Measurements from ENCODE around the gene ENGASE.

ENGASE gene

GRCh38 chr17:79080761-79081290, 6.2 kb downstream of the ENGASE start:
- no peak for DNase-seq

DNA sequence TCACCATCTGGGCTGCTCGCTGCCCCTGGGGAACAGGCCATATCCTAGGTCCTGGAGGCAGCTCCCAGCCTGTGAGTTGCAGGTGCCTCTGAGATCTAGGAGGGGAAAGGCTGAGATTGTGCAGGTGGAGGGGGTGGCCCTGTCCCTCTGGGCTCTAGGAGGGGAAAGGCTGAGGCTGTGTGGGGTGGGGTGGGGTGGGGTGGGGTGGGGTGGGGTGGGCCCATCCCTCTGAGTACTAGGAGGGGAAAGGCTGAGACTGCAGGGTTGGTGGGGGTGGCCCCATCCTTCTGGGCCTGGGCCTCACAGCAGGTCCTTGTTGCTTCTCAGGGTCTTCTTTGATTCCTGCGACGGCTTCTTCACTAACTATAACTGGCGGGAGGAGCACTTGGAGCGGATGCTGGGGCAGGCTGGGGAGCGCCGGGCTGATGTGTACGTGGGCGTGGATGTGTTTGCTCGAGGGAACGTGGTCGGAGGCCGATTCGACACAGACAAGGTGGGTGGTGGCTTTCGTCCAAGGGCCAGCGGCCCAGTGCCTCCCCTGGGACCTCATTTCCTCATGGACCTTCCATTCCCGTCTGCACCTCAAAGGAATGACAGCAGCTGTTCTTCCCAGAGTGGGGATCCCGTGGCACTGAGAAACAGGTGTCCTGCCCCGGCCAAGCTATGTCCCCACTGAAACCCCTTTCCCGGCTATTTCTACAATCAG, 7.1 kb downstream of the ENGASE start:
- no peak for DNase-seq

DNA sequence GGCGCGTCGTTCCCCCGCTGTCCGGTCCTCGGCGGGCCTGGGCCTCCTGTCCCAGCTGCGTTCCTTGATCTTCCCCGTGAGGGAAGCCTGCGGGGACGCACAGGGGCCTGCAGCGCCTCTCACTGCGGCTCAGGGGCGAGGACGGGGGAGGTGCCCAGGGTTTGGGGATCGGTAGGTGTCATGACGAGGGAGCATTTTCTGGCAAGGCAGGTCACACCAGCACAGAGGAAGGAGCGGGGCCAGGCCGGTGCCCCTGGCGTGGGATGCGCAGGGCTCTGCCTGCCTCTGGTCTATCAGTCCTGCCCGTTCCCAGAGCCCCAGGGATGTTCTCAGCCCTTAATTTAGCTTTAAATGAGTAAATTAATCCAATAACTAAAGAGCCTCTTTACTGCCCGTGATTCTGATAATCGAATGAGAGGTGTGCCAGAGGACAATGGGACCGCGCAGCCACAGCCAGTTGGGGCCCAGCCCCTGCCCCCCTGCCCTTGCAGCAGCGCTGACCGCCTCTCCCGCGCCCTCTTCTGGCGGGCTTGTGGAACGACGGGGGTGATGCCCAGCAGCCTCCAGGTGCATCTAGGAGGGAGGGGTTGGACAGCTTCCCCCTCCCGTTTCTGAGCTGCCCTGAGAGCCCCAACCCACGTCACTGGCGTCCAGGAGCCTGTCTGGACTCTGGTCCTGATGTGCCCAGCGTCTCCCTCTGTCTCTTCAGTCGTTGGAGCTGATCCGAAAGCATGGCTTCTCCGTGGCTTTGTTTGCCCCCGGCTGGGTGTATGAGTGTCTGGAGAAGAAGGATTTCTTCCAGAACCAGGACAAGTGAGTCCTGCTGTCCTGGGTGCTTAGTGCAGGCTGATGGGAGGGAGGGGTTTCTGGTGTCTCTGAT, 7.9 kb downstream of the ENGASE start:
- peak; percentile 74 for DNase-seq

- DNase-seq, result peak; percentile 8
Observed at GRCh38 chr17:79083191-79083971, 8.8 kb downstream of the ENGASE start.

GRCh38 chr17:79084291-79085153, 9.9 kb downstream of the ENGASE start:
- DNase-seq, result peak; percentile 10

DNA sequence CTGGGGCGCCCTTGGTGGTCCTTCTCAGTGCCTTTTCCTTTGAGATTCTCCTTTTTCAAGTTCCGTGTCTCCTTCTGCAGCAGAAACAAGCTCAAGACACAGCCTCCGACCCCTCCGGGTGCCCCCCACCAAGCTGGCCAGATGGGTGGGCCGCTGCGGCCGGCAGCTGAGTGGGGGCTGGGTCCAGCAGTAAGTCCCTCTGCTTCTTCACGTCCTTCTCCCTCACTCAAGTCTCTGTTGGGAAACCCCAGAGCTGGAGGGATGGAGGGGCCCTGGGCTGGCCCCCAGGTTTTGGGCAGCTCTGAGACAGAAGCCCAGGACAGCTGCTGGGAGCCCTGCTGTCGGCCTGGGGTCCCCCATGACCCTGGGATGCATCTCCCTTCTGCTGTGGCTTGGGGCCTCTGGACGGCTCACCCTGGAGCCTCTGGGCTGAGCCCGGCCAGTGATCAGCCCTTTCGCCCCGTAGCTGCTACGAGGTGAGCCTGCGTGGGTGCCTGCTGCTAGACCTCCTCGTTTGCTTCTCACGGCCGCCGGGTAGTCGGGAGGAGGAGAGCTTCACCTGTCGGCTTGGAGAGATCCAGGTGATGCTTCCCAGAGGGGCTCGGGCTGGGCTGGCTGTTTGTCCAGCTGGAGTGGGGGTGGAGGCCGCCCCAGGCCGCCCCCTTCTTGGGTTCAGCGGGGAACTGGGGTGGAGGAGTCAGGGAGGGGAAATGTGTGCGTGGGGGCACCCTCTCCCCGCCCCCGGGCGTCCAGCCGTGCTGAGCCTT, 10.7 kb downstream of the ENGASE start:
- DNase-seq, result peak; percentile 21

- peak; percentile 22 for DNase-seq
Observed at GRCh38 chr17:79085921-79086551, 11.4 kb downstream of the ENGASE start.

- peak; percentile 13 for DNase-seq
Observed at GRCh38 chr17:79086609-79087427, 12.2 kb downstream of the ENGASE start.

- DNase-seq, result peak; percentile 98
Observed at GRCh38 chr17:79087428-79088143, 13.0 kb downstream of the ENGASE start.

DNA sequence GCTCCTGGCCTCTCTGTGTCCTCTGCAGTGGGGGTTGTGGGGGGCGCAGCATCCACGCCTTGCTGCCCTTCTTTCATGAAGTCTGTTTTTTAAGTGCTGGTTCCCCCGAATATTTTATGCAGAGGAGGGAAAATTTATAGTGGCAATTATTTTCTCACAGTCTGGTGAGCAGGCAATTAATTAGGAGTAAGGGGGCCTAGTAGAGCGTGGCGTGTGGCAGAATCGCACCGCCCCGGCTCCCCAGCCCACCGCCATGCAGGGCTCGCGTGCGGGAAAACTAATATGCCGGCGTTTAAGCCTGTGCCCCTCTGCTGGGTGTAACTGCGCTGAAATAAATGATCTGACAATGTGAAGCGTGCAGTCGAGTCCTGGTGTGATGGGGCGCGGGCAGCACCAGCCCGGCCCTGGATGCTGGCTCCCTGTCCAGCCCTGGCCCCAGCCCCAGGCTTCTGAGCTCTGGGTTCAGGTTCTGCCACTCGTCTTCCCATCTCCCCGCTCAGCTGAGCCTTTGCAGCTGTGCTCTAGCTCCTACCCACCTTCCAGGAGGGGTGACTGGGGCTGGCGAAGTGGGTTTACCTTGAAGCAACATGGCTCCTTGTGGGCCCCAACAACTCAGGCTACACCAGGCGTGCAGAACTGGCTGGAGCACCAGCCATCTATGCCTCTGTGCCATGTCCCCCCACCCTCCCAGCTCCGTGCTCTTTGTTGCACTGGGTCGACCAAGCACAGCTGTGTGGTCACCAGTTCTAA, 13.8 kb downstream of the ENGASE start:
- DNase-seq, result no peak

DNA sequence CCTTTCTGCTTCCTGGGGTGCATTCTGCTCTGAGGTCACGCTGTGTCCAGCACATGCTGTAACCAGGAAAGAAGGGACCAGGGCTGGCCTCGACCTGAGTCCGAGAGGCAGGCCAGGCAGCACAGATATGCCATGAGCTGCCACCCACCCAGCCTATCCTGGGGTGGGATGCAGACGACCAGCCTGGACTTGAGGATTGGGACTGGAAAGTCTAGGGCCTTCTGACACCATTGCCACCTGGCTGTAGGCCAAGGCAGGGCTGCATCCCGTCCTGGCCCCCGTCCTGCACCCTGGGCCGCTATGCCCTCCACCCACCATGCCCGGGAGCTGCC, 14.3 kb downstream of the ENGASE start:
- DNase-seq, result no peak

GRCh38 chr17:79089720-79090442, 15.3 kb downstream of the ENGASE start:
- DNase-seq, result no peak

DNA sequence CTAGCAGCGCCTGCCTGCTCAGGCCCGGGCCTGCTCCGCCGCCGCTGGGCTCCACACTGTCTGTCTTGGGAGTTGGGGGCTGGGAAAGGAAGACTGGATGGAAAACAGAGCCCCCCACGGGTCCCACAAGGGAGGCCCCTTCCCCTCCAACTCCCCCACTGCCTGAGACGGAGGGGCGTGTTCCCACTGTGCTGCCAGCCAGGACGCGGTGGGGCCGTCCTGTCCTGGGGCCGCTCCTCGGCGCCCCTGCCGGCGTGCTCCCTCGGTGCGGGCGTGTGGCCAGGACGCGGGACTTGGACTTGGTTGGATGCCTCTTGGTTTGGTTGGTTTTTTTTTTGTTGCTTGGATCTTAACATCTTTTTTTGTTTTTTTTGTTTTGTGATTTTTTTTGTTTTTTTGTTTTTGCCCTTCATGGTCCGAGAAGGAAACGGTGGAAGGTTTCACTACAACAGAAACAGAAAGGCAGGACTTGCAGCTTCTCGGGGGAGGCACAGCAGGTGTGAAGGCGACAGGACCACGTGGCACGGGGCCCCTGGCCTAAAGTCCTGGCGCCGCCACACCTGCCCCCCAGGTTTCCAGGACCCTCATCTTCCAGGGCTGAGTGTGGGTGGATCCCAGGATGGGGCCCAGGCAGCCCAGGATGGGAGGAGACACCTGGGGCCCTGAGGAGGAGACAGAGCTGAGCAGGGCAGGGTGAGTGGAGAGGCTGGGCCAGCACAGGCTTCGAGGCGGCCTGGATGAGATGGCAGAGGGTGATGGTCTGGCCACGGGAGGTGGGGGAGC, 16.0 kb downstream of the ENGASE start:
- DNase-seq, result no peak

- no peak for DNase-seq
Observed at GRCh38 chr17:79091226-79091670, 16.6 kb downstream of the ENGASE start.

DNA sequence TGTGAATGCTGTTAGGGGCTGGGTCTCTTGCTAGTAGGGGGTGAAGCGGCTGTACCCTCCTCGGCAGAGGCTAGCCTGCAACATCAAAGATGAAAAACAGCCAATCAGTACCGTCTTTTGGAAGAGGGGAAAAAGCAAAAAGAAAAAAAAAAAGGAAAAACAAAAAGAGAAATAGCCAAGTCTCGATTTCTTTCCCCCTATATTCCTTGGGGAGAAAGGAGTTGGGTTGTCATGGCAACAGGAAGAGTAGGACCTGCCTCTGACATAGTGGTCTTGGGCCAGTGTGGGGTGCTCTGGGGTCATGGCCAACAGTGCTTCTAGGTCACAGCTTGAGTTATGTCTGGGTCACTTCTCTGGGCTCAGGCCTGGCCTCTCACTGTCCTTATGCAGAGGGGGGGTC, 17.9 kb downstream of the ENGASE start:
- no peak for DNase-seq

GRCh38 chr17:79093270-79093669, 18.6 kb downstream of the ENGASE start:
- no peak for DNase-seq

- DNase-seq, result no peak
Observed at GRCh38 chr17:79094261-79094660, 19.6 kb downstream of the ENGASE start.
